Duodenal mucosa (tissue), 2 donors: ENCODE results near the gene CBR3.

Source experiments
- H3K27ac ChIP-seq: one replicate; pipeline ENCODE4 v1.7.0; 2013; ENCODE audit warnings: low read depth, low read length
- H3K27me3 ChIP-seq, 2 donors: one replicate each; pipeline ENCODE4 v1.7.0; 2013; ENCODE audit warnings: low read length in 2 of 2, control low read depth in 1 of 2; ENCODE audit not compliant: insufficient read depth in 2 of 2, control insufficient read depth in 1 of 2
- H3K36me3 ChIP-seq, 2 donors: one replicate each; pipeline ENCODE4 v1.7.0; 2013; ENCODE audit warnings: low read length in 2 of 2, control low read depth in 1 of 2; ENCODE audit not compliant: insufficient read depth in 2 of 2, control insufficient read depth in 1 of 2
- H3K4me1 ChIP-seq, 2 donors: one replicate each; pipeline ENCODE4 v1.7.0; 2013; ENCODE audit warnings: low read length in 2 of 2, control low read depth in 1 of 2; ENCODE audit not compliant: insufficient read depth in 2 of 2, control insufficient read depth in 1 of 2
- H3K4me3 ChIP-seq, 2 donors: one replicate each; pipeline ENCODE4 v1.7.0; 2013; ENCODE audit warnings: low read length in 2 of 2, low read depth in 1 of 2
- H3K9ac ChIP-seq, 2 donors: one replicate each; pipeline ENCODE4 v1.7.0; 2013; ENCODE audit warnings: low read length in 2 of 2, low read depth in 1 of 2
- H3K9me3 ChIP-seq, 2 donors: one replicate each; pipeline ENCODE4 v1.7.0; 2013; ENCODE audit warnings: low read length in 2 of 2, control low read depth in 1 of 2; ENCODE audit not compliant: control insufficient read depth in 1 of 2

CBR3 gene

GRCh38 chr21:36179145-36179544, 44.3 kb downstream of the CBR3 start:
- Histone ChIP-seq H3K27ac (no peak overlapping the region), H3K27me3 (no peaks in the 10 kb centered on the region), H3K4me1 (no peaks in the 10 kb centered on the region), H3K36me3 (peaks cover 0 to 7% of the 10 kb centered on the region in 2 donors), H3K9me3 (no peaks in the 10 kb centered on the region), H3K9ac (no peak overlapping the region), H3K4me3 (no peak overlapping the region)

- Histone ChIP-seq H3K9ac (no peak overlapping the region), H3K27me3 (no peaks in the 10 kb centered on the region), H3K9me3 (no peaks in the 10 kb centered on the region), H3K27ac (no peak overlapping the region), H3K4me3 (no peak overlapping the region), H3K36me3 (peaks cover 5 to 16% of the 10 kb centered on the region in 2 donors), H3K4me1 (no peaks in the 10 kb centered on the region)
Measured at GRCh38 chr21:36180963-36181362, 46.1 kb downstream of the CBR3 start.

GRCh38 chr21:36183144-36183795, 48.4 kb downstream of the CBR3 start:
- Histone ChIP-seq H3K4me3 (no peak overlapping the region), H3K36me3 (peaks cover 5 to 16% of the 10 kb centered on the region in 2 donors), H3K27me3 (no peaks in the 10 kb centered on the region), H3K27ac (no peak overlapping the region), H3K9ac (no peak overlapping the region), H3K4me1 (peaks cover 2 to 9% of the 10 kb centered on the region in 2 donors), H3K9me3 (no peaks in the 10 kb centered on the region)

GRCh38 chr21:36184545-36184944, 49.7 kb downstream of the CBR3 start:
- Histone ChIP-seq H3K4me1 (peaks cover 12 to 16% of the 10 kb centered on the region in 2 donors), H3K9ac (no peak overlapping the region), H3K27me3 (no peaks in the 10 kb centered on the region), H3K36me3 (peaks cover 5 to 16% of the 10 kb centered on the region in 2 donors), H3K4me3 (no peak overlapping the region), H3K9me3 (no peaks in the 10 kb centered on the region), H3K27ac (no peak overlapping the region)

- Histone ChIP-seq H3K27me3 (no peaks in the 10 kb centered on the region), H3K4me3 (no peak overlapping the region), H3K9me3 (no peaks in the 10 kb centered on the region), H3K9ac (no peak overlapping the region), H3K36me3 (peaks cover 5 to 16% of the 10 kb centered on the region in 2 donors), H3K4me1 (peaks cover 12 to 16% of the 10 kb centered on the region in 2 donors), H3K27ac (no peak overlapping the region)
Measured at GRCh38 chr21:36185523-36185922, 50.6 kb downstream of the CBR3 start.

- Histone ChIP-seq H3K27ac (no peak overlapping the region), H3K4me3 (no peak overlapping the region), H3K4me1 (peaks cover 12 to 16% of the 10 kb centered on the region in 2 donors), H3K36me3 (peaks cover 5 to 16% of the 10 kb centered on the region in 2 donors), H3K9me3 (no peaks in the 10 kb centered on the region), H3K9ac (no peak overlapping the region), H3K27me3 (no peaks in the 10 kb centered on the region)
Measured at GRCh38 chr21:36186081-36186480, 51.2 kb downstream of the CBR3 start.

- Histone ChIP-seq H3K4me3 (no peak overlapping the region), H3K27me3 (no peaks in the 10 kb centered on the region), H3K36me3 (peaks cover 5 to 15% of the 10 kb centered on the region in 2 donors), H3K9me3 (no peaks in the 10 kb centered on the region), H3K27ac (no peak overlapping the region), H3K9ac (no peak overlapping the region), H3K4me1 (peaks cover 12 to 16% of the 10 kb centered on the region in 2 donors)
Measured at GRCh38 chr21:36186506-36187399, 51.9 kb downstream of the CBR3 start.

GRCh38 chr21:36188081-36188681, 53.3 kb downstream of the CBR3 start:
- H3K4me3 ChIP-seq: peak overlapping the region; percentile 2 to 40
- peak overlapping the region; percentile 57 for H3K27ac ChIP-seq
- H3K9ac ChIP-seq: no peak overlapping the region

GRCh38 chr21:36188937-36189336, 54.1 kb downstream of the CBR3 start:
- H3K9ac ChIP-seq: no peak overlapping the region
- peak overlapping the region in 1 of 2 donors; percentile 40 for H3K4me3 ChIP-seq
- peaks cover 5 to 12% of the 10 kb centered on the region in 2 donors for H3K36me3 ChIP-seq
- no peak overlapping the region for H3K27ac ChIP-seq
- H3K9me3 ChIP-seq: no peaks in the 10 kb centered on the region
- peaks cover 12 to 16% of the 10 kb centered on the region in 2 donors for H3K4me1 ChIP-seq
- no peaks in the 10 kb centered on the region for H3K27me3 ChIP-seq

More at GRCh38 chr21:36188081-36188681, 53.3 kb downstream of the CBR3 start:
- Histone ChIP-seq H3K27me3 (no peaks in the 10 kb centered on the region), H3K4me1 (peaks cover 12 to 16% of the 10 kb centered on the region in 2 donors), H3K36me3 (peaks cover 5 to 12% of the 10 kb centered on the region in 2 donors), H3K9me3 (no peaks in the 10 kb centered on the region)

- no peaks in the 10 kb centered on the region for H3K9me3 ChIP-seq
- H3K4me3 ChIP-seq: no peak overlapping the region
- H3K4me1 ChIP-seq: peaks cover 15 to 22% of the 10 kb centered on the region in 2 donors
- H3K27me3 ChIP-seq: no peaks in the 10 kb centered on the region
- no peak overlapping the region for H3K27ac ChIP-seq
- H3K36me3 ChIP-seq: peaks cover 0 to 3% of the 10 kb centered on the region in 2 donors
- no peak overlapping the region for H3K9ac ChIP-seq
Measured at GRCh38 chr21:36190736-36191135, 55.9 kb downstream of the CBR3 start.
